ENCODE measurements around the gene DLEC1.
"Not testable (repeated sequence)": the region's sequence is repeated elsewhere in the genome, so short reads cannot be mapped to it uniquely, and the experiment has no call there.

Gene DLEC1

DNA sequence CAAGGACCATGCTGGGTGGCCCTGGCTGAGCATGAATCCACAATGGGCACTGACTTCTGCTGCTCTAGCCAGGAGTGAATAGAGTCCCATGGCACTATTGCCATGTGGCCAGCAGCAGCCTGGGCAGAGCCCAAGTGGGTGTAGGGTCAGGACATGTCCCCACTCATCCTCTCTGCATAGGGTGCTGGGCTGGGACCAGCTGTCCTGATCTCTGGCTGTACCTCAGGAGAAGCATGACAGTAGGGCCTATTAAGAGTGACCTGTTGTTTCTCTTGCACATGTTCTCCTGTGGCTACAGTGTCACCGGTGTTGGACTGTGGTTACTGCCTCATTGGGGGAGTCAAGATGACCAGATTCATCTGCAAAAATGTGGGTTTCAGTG is 46.9 kb downstream of the DLEC1 start:
- H3K9me3 Mint-ChIP-seq, result peaks cover 33% of the 10 kb centered on the region
- H3K4me1 Mint-ChIP-seq, result no peaks in the 10 kb centered on the region
- DNase-seq, result no peak
- H3K27ac Mint-ChIP-seq, result no peak overlapping the region
- peaks cover 8% of the 10 kb centered on the region for H3K36me3 Mint-ChIP-seq (ENCODE audit: low read depth)
- peaks cover 48% of the 10 kb centered on the region for H3K27me3 Mint-ChIP-seq (ENCODE audit: low read depth, poor library complexity)
- no peak overlapping the region for H3K4me3 Mint-ChIP-seq
- no peak for TF ChIP-seq CTCF (IDR thresholded peaks at IDR 0.05)

- H3K9me3 Mint-ChIP-seq, result peaks cover 33% of the 10 kb centered on the region
- no peak for DNase-seq
- H3K27ac Mint-ChIP-seq, result no peak overlapping the region
- TF ChIP-seq CTCF (IDR thresholded peaks at IDR 0.05), result no peak
- H3K4me3 Mint-ChIP-seq, result no peak overlapping the region
- peaks cover 52% of the 10 kb centered on the region for H3K27me3 Mint-ChIP-seq (ENCODE audit: low read depth, poor library complexity)
- peaks cover 8% of the 10 kb centered on the region for H3K36me3 Mint-ChIP-seq (ENCODE audit: low read depth)
- H3K4me1 Mint-ChIP-seq, result no peaks in the 10 kb centered on the region
Measured at GRCh38 chr3:38086496-38086895, 47.5 kb downstream of the DLEC1 start.

GRCh38 chr3:38087278-38087677 is 48.3 kb downstream of the DLEC1 start:
- DNase-seq; H3K36me3 Mint-ChIP-seq (ENCODE audit: low read depth); H3K4me3 Mint-ChIP-seq; H3K27ac Mint-ChIP-seq; H3K4me1 Mint-ChIP-seq: not testable (repeated sequence)
- Mint-ChIP-seq H3K27me3 (ENCODE audit: low read depth, poor library complexity) (peaks cover 56% of the 10 kb centered on the region), H3K9me3 (peaks cover 33% of the 10 kb centered on the region)

DNA sequence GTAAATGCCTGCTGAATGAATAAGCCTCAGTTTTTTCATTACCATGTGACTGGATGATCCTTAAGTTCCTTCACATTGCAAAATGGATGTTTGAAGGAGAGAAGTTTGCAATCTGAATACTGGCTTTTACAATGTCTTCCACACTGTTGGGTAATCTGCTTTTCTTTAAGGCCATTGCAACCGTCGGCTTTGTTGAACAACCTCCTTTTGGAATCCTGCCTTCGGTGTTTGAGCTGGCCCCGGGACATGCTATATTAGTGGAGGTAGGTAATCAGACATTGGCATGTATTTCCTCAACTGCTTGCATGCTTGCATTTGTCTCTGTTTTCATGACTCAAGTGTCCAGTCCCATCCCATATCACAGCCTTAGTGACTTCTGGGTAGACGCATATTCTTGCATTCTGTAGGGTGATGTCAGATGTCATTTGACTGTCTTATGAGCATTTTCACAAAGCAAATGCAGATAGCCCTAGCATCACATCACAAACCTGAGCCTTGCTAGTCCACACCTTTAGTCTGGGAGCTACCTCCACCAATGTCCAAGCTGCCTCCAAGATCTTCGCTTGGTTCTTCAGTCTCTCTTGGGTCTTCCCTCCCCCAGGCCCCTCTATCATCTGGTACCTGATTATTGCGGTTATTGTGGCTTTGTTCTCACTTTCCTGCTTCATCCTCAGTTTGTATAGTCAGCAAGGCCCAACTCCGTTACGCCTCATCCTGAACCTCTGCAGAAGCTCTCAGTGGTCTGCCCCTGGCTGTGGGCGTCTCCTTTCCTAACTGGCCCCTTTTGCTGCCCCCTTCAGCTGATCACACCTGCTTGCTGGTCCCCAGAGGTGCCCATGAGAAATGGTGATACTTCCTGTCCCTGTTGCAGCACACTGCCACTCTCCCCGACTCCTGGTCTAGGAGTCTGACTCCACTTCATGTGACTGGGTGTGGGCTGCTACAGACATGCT is 49.4 kb downstream of the DLEC1 start:
- Mint-ChIP-seq H3K4me1 (no peaks in the 10 kb centered on the region), H3K27ac (peak overlapping the region; percentile 31), H3K9me3 (peaks cover 21% of the 10 kb centered on the region), H3K4me3 (no peak overlapping the region), H3K27me3 (ENCODE audit: low read depth, poor library complexity) (peaks cover 64% of the 10 kb centered on the region), H3K36me3 (ENCODE audit: low read depth) (peaks cover 8% of the 10 kb centered on the region)
- no peak for DNase-seq
- no peak for TF ChIP-seq CTCF (IDR thresholded peaks at IDR 0.05)

- Mint-ChIP-seq H3K9me3 (peaks cover 14% of the 10 kb centered on the region), H3K36me3 (ENCODE audit: low read depth) (peaks cover 4% of the 10 kb centered on the region), H3K4me1 (no peaks in the 10 kb centered on the region), H3K27ac (no peak overlapping the region), H3K27me3 (ENCODE audit: low read depth, poor library complexity) (peaks cover 68% of the 10 kb centered on the region), H3K4me3 (no peak overlapping the region)
- no peak for DNase-seq
- TF ChIP-seq CTCF (IDR thresholded peaks at IDR 0.05), result no peak
Measured at GRCh38 chr3:38089163-38089562, 50.2 kb downstream of the DLEC1 start.

DNA sequence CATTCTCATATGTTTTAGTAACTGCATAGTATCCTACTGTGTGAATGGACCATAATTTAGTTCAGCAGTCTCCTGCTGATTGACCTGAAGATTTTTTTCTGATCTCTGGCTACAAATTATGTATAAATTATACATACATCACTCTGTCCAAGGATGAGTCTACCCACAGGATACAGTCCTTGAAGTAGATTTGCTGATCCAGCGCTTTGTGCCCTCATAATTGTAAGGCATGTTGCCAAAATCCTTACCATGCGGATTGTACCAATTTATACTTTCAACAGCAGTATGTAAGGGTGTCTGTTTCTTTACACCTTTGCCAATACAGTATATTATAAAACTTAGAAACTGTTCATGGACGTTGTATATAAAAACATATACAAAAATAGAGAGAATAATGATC is 51.4 kb downstream of the DLEC1 start:
- H3K4me3 Mint-ChIP-seq, result no peak overlapping the region
- H3K36me3 Mint-ChIP-seq (ENCODE audit: low read depth), result no peaks in the 10 kb centered on the region
- DNase-seq, result no peak
- H3K27ac Mint-ChIP-seq, result no peak overlapping the region
- no peaks in the 10 kb centered on the region for H3K4me1 Mint-ChIP-seq
- no peak for TF ChIP-seq CTCF (IDR thresholded peaks at IDR 0.05)
- peaks cover 59% of the 10 kb centered on the region for H3K27me3 Mint-ChIP-seq (ENCODE audit: low read depth, poor library complexity)
- peaks cover 4% of the 10 kb centered on the region for H3K9me3 Mint-ChIP-seq

Data from nephron progenitor cell (in vitro differentiated cells).